Measurements from ENCODE around the gene CDC5L. TPM values are rescaled to one million over a fixed set of nuclear protein-coding genes. Genes with fewer than 3 reads are reported as not detected.

Gene CDC5L
- 10 to 100 TPM; 17.3 to 24.8 (median 18.8) TPM for total RNA-seq
- 10 to 100 TPM in 1 of 2 donors, 1 to 10 TPM in 1; 5.8 to 15.6 TPM for polyA plus RNA-seq
- long read RNA-seq, donor 1, full-length matches to known transcripts, result 22 of 46 reads
- long read RNA-seq, donor 1, partial matches to known transcripts, result 13 of 46 reads
- long read RNA-seq, donor 1, other reads (novel, unspliced or antisense), result 11 of 46 reads
- long read RNA-seq, donor 2, full-length matches to known transcripts, result 16 of 62 reads
- long read RNA-seq, donor 2, partial matches to known transcripts, result 33 of 62 reads
- long read RNA-seq, donor 2, other reads (novel, unspliced or antisense), result 13 of 62 reads
- long read RNA-seq, donor 3, full-length matches to known transcripts, result 13 of 24 reads
- long read RNA-seq, donor 3, partial matches to known transcripts, result 4 of 24 reads
- long read RNA-seq, donor 3, other reads (novel, unspliced or antisense), result 7 of 24 reads

DNA sequence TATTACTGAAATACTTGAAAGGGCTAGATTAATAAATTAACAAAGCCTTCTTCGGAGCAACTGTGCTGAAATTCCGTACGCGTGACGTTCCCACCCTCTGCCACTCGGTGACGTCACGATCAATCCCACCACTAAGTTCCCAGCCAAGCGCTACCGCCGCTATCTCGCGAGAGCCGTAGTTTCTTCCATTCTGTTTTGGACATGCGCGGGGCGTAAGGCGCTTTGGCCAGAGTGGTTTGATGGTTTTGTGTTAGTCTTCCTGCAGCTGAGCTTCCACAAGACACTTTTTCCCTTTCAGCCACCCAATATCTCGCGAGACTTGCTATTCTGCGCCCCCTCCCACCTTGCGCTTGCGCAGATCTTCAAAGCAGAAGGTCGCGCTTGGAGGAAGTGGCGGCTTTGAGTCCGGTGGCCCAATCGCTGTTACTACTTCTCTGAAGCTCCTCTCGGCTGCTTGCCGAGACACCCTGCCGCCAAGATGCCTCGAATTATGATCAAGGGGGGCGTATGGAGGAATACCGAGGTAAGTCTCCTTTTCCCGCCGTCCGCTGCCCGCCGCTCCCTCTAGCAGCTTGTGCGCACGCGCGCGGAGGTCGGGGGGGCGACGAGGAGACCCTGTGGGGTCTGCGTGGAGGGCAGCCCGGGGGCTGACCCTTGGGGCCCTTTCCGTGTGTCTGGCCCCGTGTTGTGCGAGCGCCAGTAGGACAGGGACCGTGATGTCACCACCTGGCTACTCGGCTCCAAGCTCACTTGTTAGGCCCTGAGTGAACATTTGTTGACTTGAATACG, at the start of gene CDC5L:
Gene CDC5L (plus strand): TSS at position 361 of the 789 bp plus-strand sequence. CDS start 118 bp downstream, at position 479.
- Histone ChIP-seq H3K27ac (peak within 1 kb of the TSS; percentile 81 to 99 (median 96)), H3K27me3 (no peaks in the 10 kb centered on the region), H3K36me3 (peaks cover 0 to 25% (median 20%) of the 10 kb centered on the region in 9 donors), H3K9me3 (no peaks in the 10 kb centered on the region), H3K4me3 (peak within 1 kb of the TSS; percentile 40 to 97 (median 88)), H3K4me1 (peaks cover 5 to 35% (median 25%) of the 10 kb centered on the region in 12 donors)
- DNase-seq (peak; percentile 95 to 96 (median 96)), ATAC-seq (peak; percentile 89 to 93 (median 91))
- peak in 1 of 2 donors; percentile 76 for TF ChIP-seq POLR2A (IDR thresholded peaks at IDR 0.05)
- no peak for TF ChIP-seq CTCF (IDR thresholded peaks at IDR 0.05)
- intact Hi-C loops (cut with DNase I), result loop anchor here in 1 of 10 donors (2.0 kb wide), 1 partner anchor 75 kb away; the partner anchor contains the start of gene AARS2
- WGBS, 4 donors, result 0% methylated on average over 39 to 56 of the region's 56 CpGs

GRCh38 chr6:44338228-44339122, 49.0 kb upstream of the CDC5L start:
- ATAC-seq (peak; percentile 57 to 83 (median 78)), DNase-seq (peak in 4 of 5 donors; percentile 44 to 58 (median 46))
- H3K9me3 ChIP-seq, result no peaks in the 10 kb centered on the region
- no peak overlapping the region for H3K4me3 ChIP-seq
- peak overlapping the region in 1 of 12 donors; percentile 42 for H3K27ac ChIP-seq
- 4 to 6% (median 5%) methylated on average over 11 of the region's 11 CpGs for WGBS, 4 donors
- H3K36me3 ChIP-seq, result no peaks in the 10 kb centered on the region
- TF ChIP-seq POLR2A (IDR thresholded peaks at IDR 0.05) (no peak), CTCF (IDR thresholded peaks at IDR 0.05) (peak; percentile 51 to 79 (median 61))
- H3K27me3 ChIP-seq, result peaks cover 0 to 7% (median 0%) of the 10 kb centered on the region in 9 donors
- intact Hi-C loops (cut with DNase I), result loop anchor here (1.0 to 10.0 kb wide), 12 partner anchors 70 to 242 kb away; partner anchors contain the start of genes CAPN11 (in 1 of the 10) and NFKBIE (in 1 of the 10)
- H3K4me1 ChIP-seq, result peaks cover 0 to 12% (median 5%) of the 10 kb centered on the region in 12 donors

DNA sequence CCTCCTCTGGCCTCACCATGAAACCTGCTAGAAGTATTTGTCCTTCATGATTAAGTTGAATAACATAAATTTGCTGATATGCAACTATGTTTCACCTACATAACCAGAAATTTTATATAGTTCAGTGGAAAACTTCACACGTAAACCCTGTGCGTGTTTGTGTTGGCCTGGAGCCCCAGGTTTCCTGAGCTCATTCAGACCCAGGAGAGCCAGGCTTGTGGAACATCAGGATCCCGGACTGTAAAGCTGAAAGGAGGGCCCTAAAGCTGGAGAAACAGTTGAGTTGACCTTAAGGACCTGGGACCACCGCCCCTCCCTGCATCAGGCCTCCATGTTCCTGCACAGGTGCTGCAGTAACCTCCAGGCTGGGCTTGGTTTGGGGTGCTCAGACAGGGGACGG, 48.2 kb upstream of the CDC5L start:
- DNase-seq, result no peak
- peaks cover 0 to 12% (median 5%) of the 10 kb centered on the region in 12 donors for H3K4me1 ChIP-seq
- intact Hi-C loops (cut with DNase I), result loop anchor here (2.0 to 10.0 kb wide), 11 partner anchors 70 to 242 kb away; partner anchors contain the start of genes CAPN11 (in 1 of the 10) and NFKBIE (in 1 of the 10)
- no peak overlapping the region for H3K27ac ChIP-seq
- peaks cover 0 to 11% (median 0%) of the 10 kb centered on the region in 9 donors for H3K27me3 ChIP-seq
- no peaks in the 10 kb centered on the region for H3K36me3 ChIP-seq
- H3K9me3 ChIP-seq, result no peaks in the 10 kb centered on the region
- 76 to 88% (median 83%) methylated on average over 4 to 5 of the region's 5 CpGs for whole genome bisulfite sequencing, 4 donors
- H3K4me3 ChIP-seq, result no peak overlapping the region
- no peak for TF ChIP-seq CTCF (IDR thresholded peaks at IDR 0.05)
- TF ChIP-seq POLR2A (IDR thresholded peaks at IDR 0.05), result no peak
- ATAC-seq, result no peak

All from heart left ventricle (tissue), 16 donors.